ENCODE measurements around the gene CDC20.

Gene CDC20

GRCh38 chr1:43339584-43340232 lies 19.1 kb upstream of the CDC20 start:
- Histone ChIP-seq H4K20me1 (ENCODE audit: insufficient read depth, low read length, poor library complexity, severe bottlenecking) (no peaks in the 10 kb centered on the region), H3K4me1 (ENCODE audit: insufficient read depth, low read length, poor library complexity, severe bottlenecking) (peaks cover 16% of the 10 kb centered on the region), H3K27me3 (ENCODE audit: insufficient read depth, low read length, poor library complexity, severe bottlenecking) (no peaks in the 10 kb centered on the region), H3K4me2 (ENCODE audit: low read depth, low read length, poor library complexity, severe bottlenecking) (no peak overlapping the region), H3F3A (ENCODE audit: low read depth) (no peaks in the 10 kb centered on the region), H2AFZ (ENCODE audit: low read length) (no peak overlapping the region), H3K4me3 (ENCODE audit: low read length, poor library complexity, severe bottlenecking) (no peak overlapping the region), H3K79me2 (ENCODE audit: insufficient read depth, low read length) (no peaks in the 10 kb centered on the region), H3K9ac (ENCODE audit: low read depth, low read length, poor library complexity, severe bottlenecking) (no peak overlapping the region), H3K9me2 (replicated peaks; ENCODE audit: low read depth, low read length) (no peaks in the 10 kb centered on the region), H3K9me3 (ENCODE audit: insufficient read depth, low read depth, low read length) (no peaks in the 10 kb centered on the region), H3K36me3 (ENCODE audit: insufficient read depth, low read length) (no peaks in the 10 kb centered on the region)
- TF ChIP-seq CTCF (conservative IDR thresholded peaks at IDR 0.05; ENCODE audit: low read length) = no peak
- TF ChIP-seq EZH2phosphoT487 (IDR thresholded peaks at IDR 0.05; ENCODE audit: borderline replicate concordance) = no peak

GRCh38 chr1:43340559-43340958 lies 18.2 kb upstream of the CDC20 start:
- H3K9me2 ChIP-seq (replicated peaks; ENCODE audit: low read depth, low read length) = no peaks in the 10 kb centered on the region
- no peak overlapping the region for H2AFZ ChIP-seq (ENCODE audit: low read length)
- H4K20me1 ChIP-seq (ENCODE audit: insufficient read depth, low read length, poor library complexity, severe bottlenecking) = no peaks in the 10 kb centered on the region
- no peaks in the 10 kb centered on the region for H3F3A ChIP-seq (ENCODE audit: low read depth)
- no peaks in the 10 kb centered on the region for H3K36me3 ChIP-seq (ENCODE audit: insufficient read depth, low read length)
- no peaks in the 10 kb centered on the region for H3K79me2 ChIP-seq (ENCODE audit: insufficient read depth, low read length)
- no peak overlapping the region for H3K9ac ChIP-seq (ENCODE audit: low read depth, low read length, poor library complexity, severe bottlenecking)
- peaks cover 16% of the 10 kb centered on the region for H3K4me1 ChIP-seq (ENCODE audit: insufficient read depth, low read length, poor library complexity, severe bottlenecking)
- no peak overlapping the region for H3K4me3 ChIP-seq (ENCODE audit: low read length, poor library complexity, severe bottlenecking)
- no peaks in the 10 kb centered on the region for H3K27me3 ChIP-seq (ENCODE audit: insufficient read depth, low read length, poor library complexity, severe bottlenecking)
- no peaks in the 10 kb centered on the region for H3K9me3 ChIP-seq (ENCODE audit: insufficient read depth, low read depth, low read length)
- TF ChIP-seq CTCF (conservative IDR thresholded peaks at IDR 0.05; ENCODE audit: low read length) (no peak), EZH2phosphoT487 (IDR thresholded peaks at IDR 0.05; ENCODE audit: borderline replicate concordance) (no peak)
- no peak overlapping the region for H3K4me2 ChIP-seq (ENCODE audit: low read depth, low read length, poor library complexity, severe bottlenecking)

GRCh38 chr1:43344267-43344850 lies 14.4 kb upstream of the CDC20 start:
- no peaks in the 10 kb centered on the region for H3F3A ChIP-seq (ENCODE audit: low read depth)
- TF ChIP-seq EZH2phosphoT487 (IDR thresholded peaks at IDR 0.05; ENCODE audit: borderline replicate concordance) (no peak), CTCF (conservative IDR thresholded peaks at IDR 0.05; ENCODE audit: low read length) (no peak)
- H3K36me3 ChIP-seq (ENCODE audit: insufficient read depth, low read length) = no peaks in the 10 kb centered on the region
- no peak overlapping the region for H3K4me3 ChIP-seq (ENCODE audit: low read length, poor library complexity, severe bottlenecking)
- no peak overlapping the region for H2AFZ ChIP-seq (ENCODE audit: low read length)
- H3K4me2 ChIP-seq (ENCODE audit: low read depth, low read length, poor library complexity, severe bottlenecking) = no peak overlapping the region
- H3K27me3 ChIP-seq (ENCODE audit: insufficient read depth, low read length, poor library complexity, severe bottlenecking) = no peaks in the 10 kb centered on the region
- no peaks in the 10 kb centered on the region for H3K9me3 ChIP-seq (ENCODE audit: insufficient read depth, low read depth, low read length)
- H3K4me1 ChIP-seq (ENCODE audit: insufficient read depth, low read length, poor library complexity, severe bottlenecking) = no peaks in the 10 kb centered on the region
- H4K20me1 ChIP-seq (ENCODE audit: insufficient read depth, low read length, poor library complexity, severe bottlenecking) = no peaks in the 10 kb centered on the region
- no peaks in the 10 kb centered on the region for H3K9me2 ChIP-seq (replicated peaks; ENCODE audit: low read depth, low read length)
- no peaks in the 10 kb centered on the region for H3K79me2 ChIP-seq (ENCODE audit: insufficient read depth, low read length)
- H3K9ac ChIP-seq (ENCODE audit: low read depth, low read length, poor library complexity, severe bottlenecking) = no peak overlapping the region
